Heart right ventricle (tissue), 16 donors: ENCODE measurements around the gene RUFY2. TPM values are rescaled to one million over a fixed set of nuclear protein-coding genes. Genes with fewer than 3 reads are reported as not detected.

ENCODE experiments used
- ATAC-seq, 8 donors: fragments of 200-7000 bp; cut with Tn5 transposase; one replicate each; pipeline ENCODE4 v1.9.1; 2020; ENCODE audit warnings: mild to moderate bottlenecking in 8 of 8, moderate library complexity in 8 of 8, moderate number of reproducible peaks in 1 of 8
- DNase-seq, 2 donors: peaks; one replicate each; pipeline ENCODE4 v3.0.0-alpha.2; 2020
- H3K27ac ChIP-seq, 10 donors: fragments of 200-600 bp; sonication (generic) in 2 of 10; one replicate each; pipeline versions ENCODE4 v1.5.0 to v1.8.0; 2020 to 2022; ENCODE audit warnings: mild to moderate bottlenecking in 3 of 10
- H3K27me3 ChIP-seq, 7 donors: fragments of 200-600 bp; one replicate each; pipeline ENCODE4 v1.8.0; 2021 to 2022; ENCODE audit warnings: mild to moderate bottlenecking in 2 of 7
- H3K36me3 ChIP-seq, 9 donors: fragments of 200-600 bp; sonication (generic) in 1 of 9; one replicate each; pipeline versions ENCODE4 v1.5.0 to v1.8.0; 2020 to 2022; ENCODE audit warnings: mild to moderate bottlenecking in 2 of 9
- H3K4me1 ChIP-seq, 9 donors: fragments of 200-600 bp; sonication (generic) in 1 of 9; one replicate each; pipeline versions ENCODE4 v1.5.0 to v1.8.0; 2020 to 2022; ENCODE audit warnings: mild to moderate bottlenecking in 4 of 9
- H3K4me3 ChIP-seq, 10 donors: fragments of 200-600 bp; sonication (generic) in 2 of 10; one replicate each; pipeline versions ENCODE4 v1.5.0 to v1.8.0; 2020 to 2022; ENCODE audit warnings: mild to moderate bottlenecking in 7 of 10, moderate library complexity in 2 of 10
- H3K9me3 ChIP-seq, 11 donors: fragments of 200-600 bp in 10 of 11; sonication (generic) in 2 of 11; one replicate each; pipeline versions ENCODE4 v1.5.0 to v1.8.0; 2013 to 2022; ENCODE audit warnings: mild to moderate bottlenecking in 2 of 11, control low read depth in 1 of 11, moderate library complexity in 1 of 11
- CTCF ChIP-seq, 9 donors: fragments of 200-600 bp; sonication (generic) in 2 of 9; IDR thresholded peaks; one replicate each; pipeline versions ENCODE4 v1.5.0 to v1.8.0; 2021 to 2022; ENCODE audit warnings: antibody characterized with exemption in 9 of 9, mild to moderate bottlenecking in 5 of 9, moderate library complexity in 1 of 9
- WGBS, 2 donors: extraction: QIAGEN DNeasy Blood & Tissue Kit; methylation state at CpG; one replicate each; pipeline ENCODE4 v1.1.7; 2013; ENCODE audit warnings: inconsistent platforms in 1 of 2; 5-methylcytosine and 5-hydroxymethylcytosine counted together
- intact Hi-C, 10 donors: fragments of 100-400 bp; cut with DNase I; formaldehyde crosslinking; loops; one replicate each; pipeline versions ENCODE4 v1.11.1 to v1.14.2; 2022
- polyA plus RNA-seq, 2 donors: library from polyadenylated mRNA; stranded (reverse); fragments of 200-250 nt; gene quantifications; one replicate each; pipeline ENCODE4 v1.2.3, GENCODE V29; 2013
- total RNA-seq, 10 donors: library from RNA; stranded (reverse); fragmentation: NEBNext Ultra II Directional in 3 of 10; extraction: Animal tissue kit (Norgen Biotek cat#: 25700) in 3 of 10; gene quantifications; one replicate each; pipeline versions ENCODE4 v1.2.1 to v1.2.4, GENCODE V29; 2021 to 2023
- donor health status: Arrhythmogenic right ventricular cardiomyopathy.
- donor health status: ischemic (EF 13 %, LVEDD 7.1; RV severe dilation, severe dysfunction).
- donor health status: healthy with polysubstance abuse.
- donor health status: DM: no; HTN: yes; CAD: no.
- donor health status: DM: no; HTN: no; CAD: no.
- donor health status: ischemic (EF 25% LVEDD 6.9; RV normal size, moderate dysfunction).
- donor health status: ischemic (EF 25% LVEDD 5.7; RV mildly dilated, moderate dysfunction).
- donor health status: healthy.
- donor health status: DM: yes; HTN: yes; CAD: no.
- donor health status: Ischemic cardiomyopathy.
- donor health status: ischemic (EF 35%, LVEDD 5.7; RV mildly dilated, moderate dysfunction).
- donor health status: nonischemic (EF 11% LVEDD 7.7; RV severe dilation, severe dysfunction).
- donor health status: DM: yes; HTN: yes; CAD: no.
- donor health status: PGD.
- donor health status: ischemic (EF 29% LVEDD 5.4; RV normal size, mild dysfunction).
- donor health status: nonischemic (EF 23%, LVEDD 6.1; RV moderate dilation, normal function).

Gene RUFY2
- total and polyA plus RNA-seq, 12 donors: 2.6 to 11.6 (median 8.3) TPM

- WGBS, 2 donors: 88 to 92% methylated on average over 2 of the region's 2 CpGs
- intact Hi-C loops: no loop called here
- ATAC-seq: no peak
These were observed 21.3 kb downstream of the RUFY2 start for GRCh38 chr10:68385740-68386139.

GRCh38 chr10:68371604-68372003 lies 35.5 kb downstream of the RUFY2 start:
- no peaks in the 10 kb centered on the region for H3K27me3 ChIP-seq
- DNase-seq (no peak), ATAC-seq (no peak)
- no peak for TF ChIP-seq CTCF (IDR thresholded peaks at IDR 0.05)
- H3K36me3 ChIP-seq: peaks cover 0 to 95% (median 45%) of the 10 kb centered on the region in 9 donors
- intact Hi-C loops: no loop called here
- no peaks in the 10 kb centered on the region for H3K4me1 ChIP-seq
- peaks cover 0 to 31% (median 7%) of the 10 kb centered on the region in 11 donors for H3K9me3 ChIP-seq
- H3K4me3 ChIP-seq: no peak overlapping the region
- WGBS, 2 donors: 100% methylated on average over 1 of the region's 1 CpG
- no peak overlapping the region for H3K27ac ChIP-seq

More at GRCh38 chr10:68385740-68386139, 21.3 kb downstream of the RUFY2 start:
- H3K36me3 ChIP-seq: peaks cover 0 to 100% (median 62%) of the 10 kb centered on the region in 9 donors
- H3K27ac ChIP-seq: no peak overlapping the region
- H3K27me3 ChIP-seq: no peaks in the 10 kb centered on the region
- no peak for DNase-seq
- H3K9me3 ChIP-seq: no peaks in the 10 kb centered on the region
- H3K4me1 ChIP-seq: no peaks in the 10 kb centered on the region
- no peak for TF ChIP-seq CTCF (IDR thresholded peaks at IDR 0.05)
- no peak overlapping the region for H3K4me3 ChIP-seq

GRCh38 chr10:68367121-68367520 lies 40.0 kb downstream of the RUFY2 start:
- Histone ChIP-seq H3K9me3 (peaks cover 0 to 14% (median 7%) of the 10 kb centered on the region in 11 donors), H3K4me1 (no peaks in the 10 kb centered on the region), H3K27me3 (no peaks in the 10 kb centered on the region), H3K36me3 (peaks cover 0 to 94% (median 31%) of the 10 kb centered on the region in 9 donors), H3K27ac (no peak overlapping the region), H3K4me3 (no peak overlapping the region)
- TF ChIP-seq CTCF (IDR thresholded peaks at IDR 0.05): no peak
- ATAC-seq (no peak), DNase-seq (no peak)
- intact Hi-C loops: loop anchor here in 1 of 10 donors (10.0 kb wide), 1 partner anchor 388 kb away; no protein-coding TSS in a partner anchor
- 91 to 93% methylated on average over 2 of the region's 2 CpGs for WGBS, 2 donors

GRCh38 chr10:68366600-68366999 lies 40.5 kb downstream of the RUFY2 start:
- DNase-seq (no peak), ATAC-seq (no peak)
- no peak overlapping the region for H3K27ac ChIP-seq
- H3K27me3 ChIP-seq: no peaks in the 10 kb centered on the region
- no peak for TF ChIP-seq CTCF (IDR thresholded peaks at IDR 0.05)
- H3K4me1 ChIP-seq: no peaks in the 10 kb centered on the region
- 97 to 98% methylated on average over 5 of the region's 5 CpGs for WGBS, 2 donors
- H3K4me3 ChIP-seq: no peak overlapping the region
- H3K9me3 ChIP-seq: peaks cover 0 to 8% (median 3%) of the 10 kb centered on the region in 11 donors
- intact Hi-C loops: loop anchor here in 1 of 10 donors (10.0 kb wide), 1 partner anchor 388 kb away; no protein-coding TSS in a partner anchor
- peaks cover 0 to 94% (median 30%) of the 10 kb centered on the region in 9 donors for H3K36me3 ChIP-seq
